Choroid plexus epithelial cell (primary cell): ENCODE data around the gene LPP.

Source experiments
- DNase-seq: peaks from one replicate; pipeline ENCODE4 v3.0.0-alpha.2; 2010; ENCODE audit warnings: low read depth
- H3K4me3 ChIP-seq: 2 replicates; pipeline ENCODE4 v1.5.1; 2011; ENCODE audit warnings: low read depth, mild to moderate bottlenecking, control low read depth, low read length, moderate library complexity
- TF ChIP-seq, protein P1 (sequence below): conservative IDR thresholded peaks from 2 replicates; pipeline ENCODE4 v1.5.1; 2011; ENCODE audit warnings: low read depth, mild to moderate bottlenecking, control low read depth, inconsistent platforms, low read length, moderate library complexity

The LPP gene

DNA sequence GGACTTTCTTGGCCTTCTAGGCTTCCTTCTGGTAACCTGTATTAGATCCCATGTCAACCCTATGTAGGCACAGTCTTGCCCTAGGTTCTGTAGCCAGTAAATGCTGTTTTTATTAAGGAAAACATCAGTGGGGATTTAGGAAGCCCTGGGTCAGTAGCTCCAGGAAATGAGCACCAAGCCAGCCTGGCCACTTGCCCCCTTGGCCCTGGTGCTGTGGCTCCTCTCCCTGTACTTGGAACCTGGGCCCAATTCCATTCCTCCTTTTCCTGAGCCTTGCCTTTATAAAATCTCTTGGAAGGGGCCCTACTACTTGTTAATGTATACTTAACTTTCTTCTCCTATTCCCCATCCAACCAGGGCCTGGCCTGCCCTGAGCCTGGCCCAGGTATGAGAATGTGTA, 774.0 kb downstream of the LPP start:
- TF ChIP-seq, protein P1, sequence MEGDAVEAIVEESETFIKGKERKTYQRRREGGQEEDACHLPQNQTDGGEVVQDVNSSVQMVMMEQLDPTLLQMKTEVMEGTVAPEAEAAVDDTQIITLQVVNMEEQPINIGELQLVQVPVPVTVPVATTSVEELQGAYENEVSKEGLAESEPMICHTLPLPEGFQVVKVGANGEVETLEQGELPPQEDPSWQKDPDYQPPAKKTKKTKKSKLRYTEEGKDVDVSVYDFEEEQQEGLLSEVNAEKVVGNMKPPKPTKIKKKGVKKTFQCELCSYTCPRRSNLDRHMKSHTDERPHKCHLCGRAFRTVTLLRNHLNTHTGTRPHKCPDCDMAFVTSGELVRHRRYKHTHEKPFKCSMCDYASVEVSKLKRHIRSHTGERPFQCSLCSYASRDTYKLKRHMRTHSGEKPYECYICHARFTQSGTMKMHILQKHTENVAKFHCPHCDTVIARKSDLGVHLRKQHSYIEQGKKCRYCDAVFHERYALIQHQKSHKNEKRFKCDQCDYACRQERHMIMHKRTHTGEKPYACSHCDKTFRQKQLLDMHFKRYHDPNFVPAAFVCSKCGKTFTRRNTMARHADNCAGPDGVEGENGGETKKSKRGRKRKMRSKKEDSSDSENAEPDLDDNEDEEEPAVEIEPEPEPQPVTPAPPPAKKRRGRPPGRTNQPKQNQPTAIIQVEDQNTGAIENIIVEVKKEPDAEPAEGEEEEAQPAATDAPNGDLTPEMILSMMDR, result no peak
- H3K4me3 ChIP-seq, result no peak overlapping the region
- no peak for DNase-seq

DNA sequence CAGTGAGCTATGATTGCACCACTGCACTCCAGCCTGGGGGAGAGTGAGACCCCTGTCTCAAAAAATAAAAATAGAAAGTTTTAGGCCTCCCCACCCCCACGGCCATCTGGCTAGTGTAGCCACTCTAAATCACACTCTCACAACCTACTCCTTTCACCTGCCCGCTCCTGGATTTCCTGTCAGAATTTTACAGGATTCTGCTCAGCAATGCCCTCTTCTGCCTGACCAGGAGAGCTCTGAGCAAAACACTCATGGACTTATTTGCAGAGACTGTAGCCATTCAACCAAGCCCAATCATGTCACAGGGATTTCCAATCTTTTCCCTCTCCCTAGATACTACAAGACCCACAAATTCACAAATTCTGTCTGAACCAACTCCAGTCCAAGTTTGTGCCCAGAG, 775.2 kb downstream of the LPP start:
- peak; percentile 65 for DNase-seq
- TF ChIP-seq, protein P1, result peak; percentile 61
- H3K4me3 ChIP-seq, result no peak overlapping the region

DNA sequence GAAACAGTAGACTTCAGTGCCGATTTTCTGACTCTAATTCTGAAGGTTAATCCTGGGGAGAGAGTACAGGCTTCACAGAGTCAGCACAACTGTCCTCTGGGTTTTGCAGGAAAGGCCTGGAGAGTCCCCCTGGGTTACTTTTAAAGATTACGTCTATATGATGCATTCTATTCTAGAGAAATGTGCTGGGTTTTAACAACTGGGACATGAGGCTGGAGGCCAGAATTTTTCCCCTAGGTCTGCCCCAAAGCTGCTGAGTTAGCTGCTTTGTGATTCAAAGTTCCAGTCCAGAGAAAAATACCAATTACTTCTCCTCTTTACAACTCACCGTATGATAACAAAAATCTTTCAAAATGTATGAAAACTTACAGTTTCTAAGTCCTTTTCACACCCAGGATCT, 777.1 kb downstream of the LPP start:
- no peak for DNase-seq
- TF ChIP-seq, protein P1, result no peak
- H3K4me3 ChIP-seq, result no peak overlapping the region

DNA sequence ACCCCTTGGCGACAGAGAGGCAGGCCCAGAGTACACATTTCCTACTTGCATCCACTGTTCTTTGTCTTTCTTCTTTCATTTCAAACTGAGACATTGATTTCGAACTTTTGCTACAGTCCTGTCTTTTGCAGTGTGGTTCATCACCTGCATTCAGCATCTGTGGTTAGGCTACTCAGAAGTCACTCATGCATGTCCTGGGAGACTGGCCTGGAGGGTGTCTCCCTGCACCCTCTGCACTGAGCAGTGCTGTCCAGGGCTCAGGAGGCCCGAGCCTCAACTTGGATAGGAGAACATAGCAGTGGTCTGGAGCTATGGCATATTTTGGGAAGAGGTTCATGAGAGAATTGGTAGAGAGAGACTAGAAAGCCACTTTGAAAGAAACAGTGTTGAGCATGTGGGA, 777.6 kb downstream of the LPP start:
- TF ChIP-seq, protein P1, result no peak
- H3K4me3 ChIP-seq, result no peak overlapping the region
- no peak for DNase-seq

DNA sequence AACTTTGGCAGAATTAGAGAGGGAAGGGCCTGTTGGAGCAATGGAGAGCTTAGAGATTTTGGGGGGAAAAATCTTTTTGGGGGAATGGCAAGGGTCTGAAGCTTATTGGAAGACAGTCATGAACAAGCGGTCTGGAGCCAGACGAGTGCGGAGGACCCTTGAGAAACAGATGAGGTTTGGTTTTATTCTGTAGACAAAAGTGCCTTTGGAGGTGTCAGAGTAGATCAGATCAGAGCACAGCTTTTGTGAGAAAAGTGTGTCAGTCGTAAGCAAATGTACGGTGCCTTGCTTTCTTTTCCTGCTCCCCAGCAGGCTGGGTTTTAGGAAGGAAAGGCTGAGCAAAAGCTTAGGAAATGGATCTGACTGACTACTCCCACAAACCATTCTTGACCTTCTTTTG, 781.0 kb downstream of the LPP start:
- TF ChIP-seq, protein P1, result no peak
- no peak for DNase-seq
- no peak overlapping the region for H3K4me3 ChIP-seq

DNA sequence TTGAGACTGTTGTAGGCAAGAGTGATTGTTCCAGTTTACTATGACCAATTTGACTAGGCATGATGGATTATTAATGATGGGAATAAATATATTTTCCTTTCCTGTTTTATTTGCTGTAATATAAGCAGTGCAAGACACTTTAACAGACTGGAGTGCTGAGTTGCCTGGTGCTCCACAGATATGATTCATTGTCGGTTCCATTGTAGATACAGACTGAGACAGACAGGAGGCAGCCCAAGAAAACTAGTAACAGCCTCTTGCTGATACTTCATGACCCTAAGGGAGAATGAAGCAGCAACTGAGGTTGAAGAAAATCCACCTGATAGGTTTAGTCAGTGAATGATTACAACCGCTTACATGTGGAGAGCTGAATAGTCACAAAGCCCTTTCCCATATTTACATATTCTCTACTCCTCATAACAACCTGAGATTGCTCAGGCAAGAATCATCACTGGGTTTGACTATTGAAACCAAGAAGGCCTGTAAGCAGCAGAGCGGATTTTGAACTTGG, 782.7 kb downstream of the LPP start:
- TF ChIP-seq, protein P1, result no peak
- DNase-seq, result no peak

DNA sequence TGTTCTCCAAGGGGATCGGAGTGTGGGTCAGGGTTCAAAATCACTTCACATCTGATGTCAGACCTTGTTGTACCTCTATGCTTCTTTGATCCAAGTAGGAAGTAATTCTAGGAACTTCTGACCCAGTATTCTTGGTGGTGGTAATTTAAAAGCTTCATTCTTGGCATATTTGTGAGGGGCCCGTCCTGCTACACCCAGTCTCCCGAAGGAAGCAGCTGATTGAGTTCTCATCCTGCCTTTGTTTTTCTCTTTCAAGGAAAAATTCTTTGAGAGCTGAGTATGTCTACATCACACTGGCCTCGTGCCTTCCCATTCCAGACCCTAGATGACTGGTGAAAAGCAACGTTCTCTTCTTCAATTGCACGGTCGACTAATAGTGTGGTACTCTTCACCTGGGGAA, 783.4 kb downstream of the LPP start:
- TF ChIP-seq, protein P1, result no peak
- no peak for DNase-seq
- H3K4me3 ChIP-seq, result no peak overlapping the region

More for the DNA sequence above, 782.7 kb downstream of the LPP start:
- no peak overlapping the region for H3K4me3 ChIP-seq
